ENCODE measurements around the gene TRIM42.

The TRIM42 gene

DNA sequence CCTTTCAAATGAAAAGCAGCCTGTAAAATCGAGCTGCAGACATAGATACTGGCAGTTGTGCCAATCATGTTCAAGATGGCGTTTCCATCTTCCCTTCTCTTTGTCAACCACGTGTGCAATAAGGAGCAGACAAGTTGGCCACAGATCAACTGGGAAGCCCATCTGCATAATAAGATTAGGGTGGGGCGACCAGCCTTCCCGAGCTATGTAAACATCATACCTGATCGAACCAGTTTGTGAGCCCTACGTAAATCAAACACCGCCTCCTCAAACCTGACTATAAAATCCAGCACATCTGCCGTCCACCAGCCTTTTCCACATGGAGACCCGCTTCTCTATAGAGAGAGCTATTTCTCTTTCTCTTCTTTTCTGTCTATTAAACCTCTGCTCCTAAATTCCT, 37.2 kb downstream of the TRIM42 start:
- no peak for DNase-seq (ENCODE audit: low read depth in 2 of 2)
- no peak for TF ChIP-seq CTCF (IDR thresholded peaks at IDR 0.05; ENCODE audit: low read depth, low read length)
- no peak overlapping the region for H3K4me3 ChIP-seq (replicated peaks in 1 of 2; ENCODE audit: low read depth in 2 of 2, low read length in 2 of 2)

- no peak for DNase-seq (ENCODE audit: low read depth in 2 of 2)
- H3K4me3 ChIP-seq (replicated peaks in 1 of 2; ENCODE audit: low read depth in 2 of 2, low read length in 2 of 2) = no peak overlapping the region
- TF ChIP-seq CTCF (IDR thresholded peaks at IDR 0.05; ENCODE audit: low read depth, low read length) = no peak
These were observed 40.1 kb downstream of the TRIM42 start for GRCh38 chr3:140717921-140718320.

GRCh38 chr3:140719841-140720614, 42.2 kb downstream of the TRIM42 start:
- no peak for TF ChIP-seq CTCF (IDR thresholded peaks at IDR 0.05; ENCODE audit: low read depth, low read length)
- no peak overlapping the region for H3K4me3 ChIP-seq (replicated peaks in 1 of 2; ENCODE audit: low read depth in 2 of 2, low read length in 2 of 2)
- peak in 1 of 2 donors; percentile 42 for DNase-seq (ENCODE audit: low read depth in 2 of 2)

- no peak for DNase-seq (ENCODE audit: low read depth in 2 of 2)
- TF ChIP-seq CTCF (IDR thresholded peaks at IDR 0.05; ENCODE audit: low read depth, low read length) = no peak
- no peak overlapping the region for H3K4me3 ChIP-seq (replicated peaks in 1 of 2; ENCODE audit: low read depth in 2 of 2, low read length in 2 of 2)
These were observed 45.7 kb downstream of the TRIM42 start for GRCh38 chr3:140723576-140723975.

DNA sequence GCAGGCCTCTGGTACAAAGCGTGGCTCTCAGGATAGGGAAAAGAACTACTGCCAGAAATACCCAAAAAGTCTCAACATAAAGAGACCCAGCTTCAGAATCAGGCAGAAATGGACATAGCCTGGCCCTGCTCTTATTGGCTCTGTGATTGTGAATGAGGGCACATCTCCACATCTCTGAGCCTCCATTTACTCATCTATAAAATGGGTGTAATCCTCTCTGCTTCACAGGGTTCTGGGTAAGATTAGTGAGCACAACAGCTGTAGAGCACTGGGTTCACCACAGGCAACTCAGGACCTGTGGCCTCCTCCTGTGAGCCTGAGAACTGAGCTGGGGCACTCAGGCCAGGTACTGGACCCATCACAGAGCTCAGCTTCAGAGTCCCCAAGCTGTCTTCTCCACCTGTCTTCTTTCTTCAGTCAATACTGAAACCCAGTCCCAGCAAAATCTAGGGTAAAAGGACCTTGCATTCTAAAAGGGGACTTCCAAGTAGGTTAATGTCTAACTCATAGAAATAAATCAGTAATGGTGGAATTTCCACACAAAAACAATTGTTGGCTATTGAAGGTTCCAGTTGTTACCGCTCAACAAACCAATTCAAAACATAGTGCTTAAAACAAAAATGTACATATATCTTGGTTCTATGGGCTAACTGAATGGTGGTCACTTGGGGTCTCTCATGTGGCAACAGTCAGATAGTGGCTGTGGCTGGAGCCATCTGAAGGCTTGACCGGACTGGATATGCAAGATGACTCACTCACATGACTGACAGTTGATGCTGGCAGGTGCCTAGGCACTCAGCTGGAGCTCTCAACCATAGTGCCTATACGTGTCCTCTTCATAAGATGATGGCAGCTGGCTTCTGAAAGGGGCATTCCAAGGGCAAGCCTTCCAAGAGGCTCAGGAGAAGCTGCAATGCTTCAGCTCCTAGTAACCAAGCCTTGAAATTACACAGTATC, 47.3 kb downstream of the TRIM42 start:
- TF ChIP-seq CTCF (IDR thresholded peaks at IDR 0.05; ENCODE audit: low read depth, low read length) = no peak
- DNase-seq (ENCODE audit: low read depth in 2 of 2) = no peak
- H3K4me3 ChIP-seq (replicated peaks in 1 of 2; ENCODE audit: low read depth in 2 of 2, low read length in 2 of 2) = no peak overlapping the region

DNA sequence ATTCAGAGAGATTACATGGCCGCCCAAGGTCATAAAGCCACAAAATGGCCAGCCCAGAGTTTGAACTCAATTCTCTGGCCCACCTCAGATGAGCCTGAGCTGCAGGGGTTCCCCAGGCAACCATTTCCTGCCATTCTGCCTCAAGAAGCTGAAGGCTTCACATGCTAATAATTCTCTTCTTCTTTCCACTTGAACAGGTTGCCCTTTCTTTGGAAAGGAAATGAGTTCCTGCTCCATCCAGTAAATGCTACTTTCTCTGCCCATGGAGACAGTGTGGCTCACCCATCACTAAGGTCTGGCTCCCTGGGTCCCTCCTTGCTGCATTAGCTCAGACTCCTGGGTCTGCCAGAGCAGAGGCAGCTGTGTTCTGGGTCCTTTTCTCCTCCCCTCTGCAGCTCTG, 48.2 kb downstream of the TRIM42 start:
- TF ChIP-seq CTCF (IDR thresholded peaks at IDR 0.05; ENCODE audit: low read depth, low read length) = no peak
- DNase-seq (ENCODE audit: low read depth in 2 of 2) = no peak
- no peak overlapping the region for H3K4me3 ChIP-seq (replicated peaks in 1 of 2; ENCODE audit: low read depth in 2 of 2, low read length in 2 of 2)

Measured in cardiac fibroblast (primary cell).